Neural cell (in vitro differentiated cells): Measurements from ENCODE around the gene CTDP1.

Experiments
- EP300 ChIP-seq: fragments of 450-650 bp; conservative IDR thresholded peaks from 2 replicates; pipeline ENCODE4 v1.6.1; 2014; ENCODE audit warnings: antibody characterized with exemption, mild to moderate bottlenecking, moderate library complexity; ENCODE audit not compliant: poor library complexity, severe bottlenecking
- EZH2 ChIP-seq: fragments of 200-600, 300-800 bp; shearing (Covaris generic), sonication (generic); IDR thresholded peaks from 2 replicates; pipeline ENCODE4 v1.6.1; 2014; ENCODE audit warnings: antibody characterized with exemption, low read length, borderline replicate concordance, mild to moderate bottlenecking; ENCODE audit not compliant: insufficient read depth, poor library complexity, severe bottlenecking
- MXI1 ChIP-seq: fragments of 450-650 bp; conservative IDR thresholded peaks from 2 replicates; pipeline ENCODE4 v1.6.1; 2014; ENCODE audit warnings: antibody characterized with exemption, mild to moderate bottlenecking; ENCODE audit not compliant: poor library complexity, severe bottlenecking
- POLR2AphosphoS5 ChIP-seq: IDR thresholded peaks from 2 replicates; pipeline ENCODE4 v1.6.1; 2012
- RAD21 ChIP-seq: fragments of 450-650 bp; conservative IDR thresholded peaks from 2 replicates; pipeline ENCODE4 v1.6.1; 2014; ENCODE audit warnings: antibody characterized with exemption, mild to moderate bottlenecking, moderate library complexity
- SMC3 ChIP-seq: fragments of 450-650 bp; conservative IDR thresholded peaks from 2 replicates; pipeline ENCODE4 v1.6.1; 2014; ENCODE audit warnings: antibody characterized with exemption, mild to moderate bottlenecking, moderate library complexity; ENCODE audit not compliant: poor library complexity
- TAF1 ChIP-seq: IDR thresholded peaks from 2 replicates; pipeline ENCODE4 v1.6.1; 2012; ENCODE audit warnings: low read depth
- TF ChIP-seq, protein P1 (sequence below): fragments of 450-650 bp; IDR thresholded peaks from 2 replicates; pipeline ENCODE4 v1.5.1; 2014; ENCODE audit warnings: antibody characterized with exemption, mild to moderate bottlenecking, moderate library complexity; ENCODE audit not compliant: poor library complexity, severe bottlenecking
- TF ChIP-seq, protein P2 (sequence below): IDR thresholded peaks from 2 replicates; pipeline ENCODE4 v1.6.1; 2012; ENCODE audit warnings: borderline replicate concordance

DNA sequence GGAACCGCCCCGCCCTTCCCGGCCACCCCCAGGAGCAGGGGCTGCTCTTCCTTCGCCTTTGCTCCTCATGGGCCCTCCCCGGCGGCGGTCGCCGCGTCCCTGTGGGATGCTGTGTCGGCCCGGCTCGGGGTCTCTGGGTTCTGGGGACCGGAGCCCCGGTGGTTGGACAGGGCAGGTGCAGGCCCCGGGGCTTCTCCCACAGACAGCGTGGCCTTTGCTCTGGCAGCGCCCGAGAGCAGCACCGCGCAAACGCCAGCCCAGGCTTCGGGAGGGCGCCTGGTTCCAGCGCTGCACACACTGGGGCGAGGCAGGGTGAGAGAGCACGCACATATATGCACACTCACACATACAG, 109.1 kb downstream of the CTDP1 start:
- TF ChIP-seq, protein P1, sequence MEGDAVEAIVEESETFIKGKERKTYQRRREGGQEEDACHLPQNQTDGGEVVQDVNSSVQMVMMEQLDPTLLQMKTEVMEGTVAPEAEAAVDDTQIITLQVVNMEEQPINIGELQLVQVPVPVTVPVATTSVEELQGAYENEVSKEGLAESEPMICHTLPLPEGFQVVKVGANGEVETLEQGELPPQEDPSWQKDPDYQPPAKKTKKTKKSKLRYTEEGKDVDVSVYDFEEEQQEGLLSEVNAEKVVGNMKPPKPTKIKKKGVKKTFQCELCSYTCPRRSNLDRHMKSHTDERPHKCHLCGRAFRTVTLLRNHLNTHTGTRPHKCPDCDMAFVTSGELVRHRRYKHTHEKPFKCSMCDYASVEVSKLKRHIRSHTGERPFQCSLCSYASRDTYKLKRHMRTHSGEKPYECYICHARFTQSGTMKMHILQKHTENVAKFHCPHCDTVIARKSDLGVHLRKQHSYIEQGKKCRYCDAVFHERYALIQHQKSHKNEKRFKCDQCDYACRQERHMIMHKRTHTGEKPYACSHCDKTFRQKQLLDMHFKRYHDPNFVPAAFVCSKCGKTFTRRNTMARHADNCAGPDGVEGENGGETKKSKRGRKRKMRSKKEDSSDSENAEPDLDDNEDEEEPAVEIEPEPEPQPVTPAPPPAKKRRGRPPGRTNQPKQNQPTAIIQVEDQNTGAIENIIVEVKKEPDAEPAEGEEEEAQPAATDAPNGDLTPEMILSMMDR: no peak
- no peak for TF ChIP-seq EZH2
- TF ChIP-seq RAD21: no peak
- TF ChIP-seq EP300: no peak
- no peak for TF ChIP-seq SMC3
- no peak for TF ChIP-seq POLR2AphosphoS5
- TF ChIP-seq, protein P2, sequence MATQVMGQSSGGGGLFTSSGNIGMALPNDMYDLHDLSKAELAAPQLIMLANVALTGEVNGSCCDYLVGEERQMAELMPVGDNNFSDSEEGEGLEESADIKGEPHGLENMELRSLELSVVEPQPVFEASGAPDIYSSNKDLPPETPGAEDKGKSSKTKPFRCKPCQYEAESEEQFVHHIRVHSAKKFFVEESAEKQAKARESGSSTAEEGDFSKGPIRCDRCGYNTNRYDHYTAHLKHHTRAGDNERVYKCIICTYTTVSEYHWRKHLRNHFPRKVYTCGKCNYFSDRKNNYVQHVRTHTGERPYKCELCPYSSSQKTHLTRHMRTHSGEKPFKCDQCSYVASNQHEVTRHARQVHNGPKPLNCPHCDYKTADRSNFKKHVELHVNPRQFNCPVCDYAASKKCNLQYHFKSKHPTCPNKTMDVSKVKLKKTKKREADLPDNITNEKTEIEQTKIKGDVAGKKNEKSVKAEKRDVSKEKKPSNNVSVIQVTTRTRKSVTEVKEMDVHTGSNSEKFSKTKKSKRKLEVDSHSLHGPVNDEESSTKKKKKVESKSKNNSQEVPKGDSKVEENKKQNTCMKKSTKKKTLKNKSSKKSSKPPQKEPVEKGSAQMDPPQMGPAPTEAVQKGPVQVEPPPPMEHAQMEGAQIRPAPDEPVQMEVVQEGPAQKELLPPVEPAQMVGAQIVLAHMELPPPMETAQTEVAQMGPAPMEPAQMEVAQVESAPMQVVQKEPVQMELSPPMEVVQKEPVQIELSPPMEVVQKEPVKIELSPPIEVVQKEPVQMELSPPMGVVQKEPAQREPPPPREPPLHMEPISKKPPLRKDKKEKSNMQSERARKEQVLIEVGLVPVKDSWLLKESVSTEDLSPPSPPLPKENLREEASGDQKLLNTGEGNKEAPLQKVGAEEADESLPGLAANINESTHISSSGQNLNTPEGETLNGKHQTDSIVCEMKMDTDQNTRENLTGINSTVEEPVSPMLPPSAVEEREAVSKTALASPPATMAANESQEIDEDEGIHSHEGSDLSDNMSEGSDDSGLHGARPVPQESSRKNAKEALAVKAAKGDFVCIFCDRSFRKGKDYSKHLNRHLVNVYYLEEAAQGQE: no peak
- TF ChIP-seq MXI1: no peak
- no peak for TF ChIP-seq TAF1
